ENCODE results near the gene MFSD6. TPM values are rescaled to one million over a fixed set of nuclear protein-coding genes. Genes with fewer than 3 reads are reported as not detected.

The MFSD6 gene
- polyA plus RNA-seq, 1 experiment = 14.4 TPM

DNA sequence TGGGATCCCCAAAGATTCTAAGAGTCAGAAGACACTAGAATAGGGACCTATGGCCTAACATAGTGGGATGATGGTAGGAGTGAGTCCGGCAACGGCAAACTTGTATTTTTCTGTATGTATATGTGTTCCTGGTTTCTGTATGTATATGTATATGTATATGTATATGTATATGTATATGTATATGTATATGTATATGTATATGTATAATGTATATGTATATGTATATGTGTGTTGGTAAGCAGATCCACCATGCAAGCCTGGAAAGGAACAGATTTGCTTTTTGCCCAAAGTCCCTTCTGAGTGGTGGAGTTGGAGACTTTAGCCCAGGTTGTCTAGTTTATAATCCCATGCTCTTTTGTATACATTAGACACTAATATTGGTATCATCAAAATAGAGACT lies 46.6 kb downstream of the MFSD6 start:
- ChIA-PET CTCF (no interaction called here), POLR2A (no interaction called here)
- Histone ChIP-seq H3K36me3 (ENCODE audit: control insufficient read depth, insufficient read depth, low read length) (no peaks in the 10 kb centered on the region), H3K4me3 (ENCODE audit: low read depth, low read length) (no peak overlapping the region), H3K27me3 (ENCODE audit: control insufficient read depth, insufficient read depth, low read length) (no peaks in the 10 kb centered on the region)
- DNase-seq (ENCODE audit: low read depth) = no peak
- TF ChIP-seq CTCF (IDR thresholded peaks at IDR 0.05; ENCODE audit: insufficient read depth, low read depth, low read length) = no peak

DNA sequence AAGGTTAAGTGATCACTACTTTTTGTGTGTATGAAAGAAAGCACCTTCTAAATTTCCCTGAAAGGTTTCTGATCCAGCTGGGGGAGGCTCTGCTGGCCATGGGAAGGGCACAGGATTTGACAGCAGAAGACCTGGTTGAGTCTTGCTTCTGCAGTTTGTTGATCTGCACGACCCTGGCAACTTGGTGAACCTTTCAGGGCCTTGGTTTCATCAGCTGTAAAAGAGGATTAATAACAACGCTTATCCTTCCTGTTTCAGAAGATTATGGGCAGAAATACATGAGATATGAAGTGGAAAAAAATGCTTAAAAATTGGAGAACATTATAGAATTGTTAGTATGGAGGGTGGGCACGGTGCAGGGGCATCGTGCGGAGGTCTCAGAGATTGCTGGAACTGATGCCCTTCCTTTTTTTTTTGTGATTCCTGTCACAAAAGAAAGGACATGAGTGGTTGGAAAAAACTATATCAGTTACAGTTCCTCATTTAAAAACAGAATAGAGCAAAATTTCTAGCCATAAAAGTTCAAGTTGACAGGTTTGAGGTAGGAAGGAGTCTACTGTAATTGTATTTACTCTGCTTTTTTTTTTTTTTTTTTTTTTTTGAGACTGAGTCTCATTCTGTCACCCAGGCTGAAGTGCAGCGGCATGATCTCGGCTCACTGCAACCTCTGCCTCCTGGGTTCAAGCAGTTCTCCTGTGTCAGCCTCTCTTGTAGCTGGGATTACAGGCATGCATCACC lies 47.4 kb downstream of the MFSD6 start:
- ChIA-PET CTCF (no interaction called here), POLR2A (no interaction called here)

GRCh38 chr2:190456833-190457232 lies 48.7 kb downstream of the MFSD6 start:
- Histone ChIP-seq H3K4me3 (ENCODE audit: low read depth, low read length) (no peak overlapping the region), H3K36me3 (ENCODE audit: control insufficient read depth, insufficient read depth, low read length) (no peaks in the 10 kb centered on the region), H3K27me3 (ENCODE audit: control insufficient read depth, insufficient read depth, low read length) (no peaks in the 10 kb centered on the region)
- no peak for TF ChIP-seq CTCF (IDR thresholded peaks at IDR 0.05; ENCODE audit: insufficient read depth, low read depth, low read length)
- no peak for DNase-seq (ENCODE audit: low read depth)
- CTCF ChIA-PET = no interaction called here
- POLR2A ChIA-PET = no interaction called here

More for the DNA sequence above, 47.4 kb downstream of the MFSD6 start:
- no peaks in the 10 kb centered on the region for H3K36me3 ChIP-seq (ENCODE audit: control insufficient read depth, insufficient read depth, low read length)
- H3K4me3 ChIP-seq (ENCODE audit: low read depth, low read length) = no peak overlapping the region
- no peak for TF ChIP-seq CTCF (IDR thresholded peaks at IDR 0.05; ENCODE audit: insufficient read depth, low read depth, low read length)
- H3K27me3 ChIP-seq (ENCODE audit: control insufficient read depth, insufficient read depth, low read length) = no peaks in the 10 kb centered on the region
- DNase-seq (ENCODE audit: low read depth) = no peak

- POLR2A ChIA-PET = no interaction called here
- no peaks in the 10 kb centered on the region for H3K36me3 ChIP-seq (ENCODE audit: control insufficient read depth, insufficient read depth, low read length)
- no peaks in the 10 kb centered on the region for H3K27me3 ChIP-seq (ENCODE audit: control insufficient read depth, insufficient read depth, low read length)
- no peak for DNase-seq (ENCODE audit: low read depth)
- TF ChIP-seq CTCF (IDR thresholded peaks at IDR 0.05; ENCODE audit: insufficient read depth, low read depth, low read length) = no peak
- H3K4me3 ChIP-seq (ENCODE audit: low read depth, low read length) = no peak overlapping the region
- CTCF ChIA-PET = no interaction called here
Observed at GRCh38 chr2:190457256-190457655, 49.1 kb downstream of the MFSD6 start.

GRCh38 chr2:190458352-190459107 lies 50.4 kb downstream of the MFSD6 start:
- Histone ChIP-seq H3K27me3 (ENCODE audit: control insufficient read depth, insufficient read depth, low read length) (no peaks in the 10 kb centered on the region), H3K4me3 (ENCODE audit: low read depth, low read length) (no peak overlapping the region), H3K36me3 (ENCODE audit: control insufficient read depth, insufficient read depth, low read length) (no peaks in the 10 kb centered on the region)
- no peak for TF ChIP-seq CTCF (IDR thresholded peaks at IDR 0.05; ENCODE audit: insufficient read depth, low read depth, low read length)
- DNase-seq (ENCODE audit: low read depth) = no peak
- ChIA-PET POLR2A (no interaction called here), CTCF (no interaction called here)

All from BJ (cell line).